Parathyroid adenoma (tissue), 2 donors: ENCODE results near the gene CKLF.

Source experiments
- H2AFZ ChIP-seq: fragments of 300-600 bp; sonication (generic); one replicate; pipeline ENCODE4 v1.7.0; 2017; ENCODE audit warnings: antibody characterized with exemption, mild to moderate bottlenecking
- H3K27ac ChIP-seq: fragments of 300-600 bp; sonication (generic); one replicate; pipeline ENCODE4 v1.7.0; 2017
- H3K27me3 ChIP-seq: fragments of 300-600 bp; sonication (generic); one replicate; pipeline ENCODE4 v1.7.0; 2017; ENCODE audit warnings: low read length; ENCODE audit not compliant: control insufficient read depth, insufficient read depth
- H3K36me3 ChIP-seq: fragments of 300-600 bp; sonication (generic); one replicate; pipeline ENCODE4 v1.7.0; 2017; ENCODE audit warnings: low read length; ENCODE audit not compliant: control insufficient read depth, insufficient read depth
- H3K4me1 ChIP-seq: fragments of 300-600 bp; sonication (generic); one replicate; pipeline ENCODE4 v1.7.0; 2017; ENCODE audit warnings: control low read depth
- H3K4me2 ChIP-seq: fragments of 300-600 bp; sonication (generic); one replicate; pipeline ENCODE4 v1.7.0; 2017; ENCODE audit warnings: low read length
- H3K4me3 ChIP-seq: fragments of 300-600 bp; sonication (generic); one replicate; pipeline ENCODE4 v1.7.0; 2017; ENCODE audit warnings: low read depth, low read length
- H3K79me2 ChIP-seq: fragments of 300-600 bp; sonication (generic); one replicate; pipeline ENCODE4 v1.7.0; 2017; ENCODE audit warnings: control low read depth
- H3K9ac ChIP-seq: fragments of 300-600 bp; sonication (generic); one replicate; pipeline ENCODE4 v1.7.0; 2017; ENCODE audit warnings: mild to moderate bottlenecking
- H3K9me3 ChIP-seq: fragments of 300-600 bp; sonication (generic); one replicate; pipeline ENCODE4 v1.7.0; 2017; ENCODE audit warnings: low read length; ENCODE audit not compliant: control insufficient read depth
- CTCF ChIP-seq: fragments of 300-600 bp; sonication (generic); IDR thresholded peaks from one replicate; pipeline ENCODE4 v1.7.0; 2017; ENCODE audit warnings: antibody characterized with exemption, mild to moderate bottlenecking
- donor health status: primary hyperparathyroidism.

Gene CKLF

GRCh38 chr16:66553223-66553622, 847 bp downstream of the CKLF start:
- H3K9me3 ChIP-seq = no peaks in the 10 kb centered on the region
- peaks cover 15% of the 10 kb centered on the region for H3K4me1 ChIP-seq
- TF ChIP-seq CTCF = no peak
- no peaks in the 10 kb centered on the region for H3K27me3 ChIP-seq
- H2AFZ ChIP-seq = peak overlapping the region; percentile 97
- H3K36me3 ChIP-seq = no peaks in the 10 kb centered on the region
- peak overlapping the region; percentile 76 for H3K4me2 ChIP-seq
- peak overlapping the region; percentile 87 for H3K27ac ChIP-seq
- no peak overlapping the region for H3K9ac ChIP-seq
- H3K4me3 ChIP-seq = peak overlapping the region; percentile 70
- peaks cover 6% of the 10 kb centered on the region for H3K79me2 ChIP-seq

GRCh38 chr16:66554021-66554420, 1.6 kb downstream of the CKLF start:
- H3K27me3 ChIP-seq = no peaks in the 10 kb centered on the region
- H3K36me3 ChIP-seq = no peaks in the 10 kb centered on the region
- H3K79me2 ChIP-seq = peaks cover 6% of the 10 kb centered on the region
- H2AFZ ChIP-seq = no peak overlapping the region
- no peak for TF ChIP-seq CTCF
- no peak overlapping the region for H3K27ac ChIP-seq
- no peaks in the 10 kb centered on the region for H3K9me3 ChIP-seq
- peak overlapping the region; percentile 76 for H3K4me2 ChIP-seq
- peak overlapping the region; percentile 25 for H3K4me3 ChIP-seq
- H3K4me1 ChIP-seq = peaks cover 10% of the 10 kb centered on the region
- no peak overlapping the region for H3K9ac ChIP-seq

GRCh38 chr16:66554495-66554894, 2.1 kb downstream of the CKLF start:
- peaks cover 9% of the 10 kb centered on the region for H3K4me1 ChIP-seq
- H3K36me3 ChIP-seq = no peaks in the 10 kb centered on the region
- no peak overlapping the region for H3K9ac ChIP-seq
- peaks cover 6% of the 10 kb centered on the region for H3K79me2 ChIP-seq
- peak overlapping the region; percentile 25 for H3K4me3 ChIP-seq
- no peaks in the 10 kb centered on the region for H3K27me3 ChIP-seq
- H3K9me3 ChIP-seq = no peaks in the 10 kb centered on the region
- H3K27ac ChIP-seq = no peak overlapping the region
- H2AFZ ChIP-seq = no peak overlapping the region
- peak overlapping the region; percentile 76 for H3K4me2 ChIP-seq
- no peak for TF ChIP-seq CTCF

- Histone ChIP-seq H3K36me3 (no peaks in the 10 kb centered on the region), H3K4me1 (no peaks in the 10 kb centered on the region), H3K27ac (no peak overlapping the region), H2AFZ (no peak overlapping the region), H3K79me2 (no peaks in the 10 kb centered on the region), H3K4me2 (no peak overlapping the region), H3K27me3 (no peaks in the 10 kb centered on the region), H3K9me3 (no peaks in the 10 kb centered on the region), H3K9ac (no peak overlapping the region), H3K4me3 (no peak overlapping the region)
- TF ChIP-seq CTCF = no peak
These were observed 7.7 kb downstream of the CKLF start for GRCh38 chr16:66560107-66560506.

- H3K27ac ChIP-seq = no peak overlapping the region
- H3K9ac ChIP-seq = no peak overlapping the region
- no peak overlapping the region for H3K4me3 ChIP-seq
- no peaks in the 10 kb centered on the region for H3K4me1 ChIP-seq
- H3K27me3 ChIP-seq = no peaks in the 10 kb centered on the region
- H3K79me2 ChIP-seq = no peaks in the 10 kb centered on the region
- no peaks in the 10 kb centered on the region for H3K9me3 ChIP-seq
- H2AFZ ChIP-seq = no peak overlapping the region
- no peak for TF ChIP-seq CTCF
- no peak overlapping the region for H3K4me2 ChIP-seq
- H3K36me3 ChIP-seq = no peaks in the 10 kb centered on the region
These were observed 9.2 kb downstream of the CKLF start for GRCh38 chr16:66561381-66562080.
